GM19240 (cell line): ENCODE data around the gene RPL5.
A peak's percentile ranks its signal among the peaks of the same experiment; 100 is the strongest.
"Not testable (repeated sequence)": the region's sequence is repeated elsewhere in the genome, so short reads cannot be mapped to it uniquely, and the experiment has no call there.

Experiments used
- DNase-seq: peaks from one replicate; pipeline ENCODE4 v3.0.0; 2011; ENCODE audit warnings: low spot score; ENCODE audit not compliant: insufficient read length

Gene RPL5

GRCh38 chr1:92831762-92832536 is at the start of gene RPL5:
TSS of gene RPL5 (plus strand) at chr1:92832040. CDS start at chr1:92832115, 75 bp downstream.
- DNase-seq: peak; percentile 95

GRCh38 chr1:92783550-92783949 is 48.3 kb upstream of the RPL5 start:
- DNase-seq: not testable (repeated sequence)

GRCh38 chr1:92784021-92784638 is 47.7 kb upstream of the RPL5 start:
- peak; percentile 4 for DNase-seq

- peak; percentile 71 for DNase-seq
These were observed 47.0 kb upstream of the RPL5 start, which contains the start of gene EVI5 for GRCh38 chr1:92784639-92785500. TSS of gene EVI5 (minus strand) at chr1:92785108. CDS start at chr1:92736546, 48,562 bp downstream.

GRCh38 chr1:92786111-92786901 is 45.5 kb upstream of the RPL5 start:
- no peak for DNase-seq

- no peak for DNase-seq
These were observed 41.8 kb upstream of the RPL5 start for GRCh38 chr1:92790081-92790480.

- no peak for DNase-seq
These were observed 41.0 kb upstream of the RPL5 start for GRCh38 chr1:92790867-92791266.

- no peak for DNase-seq
These were observed 40.3 kb upstream of the RPL5 start for GRCh38 chr1:92791487-92792066.

- DNase-seq: no peak
These were observed 39.5 kb upstream of the RPL5 start for GRCh38 chr1:92792340-92792782.

- no peak for DNase-seq
These were observed 36.7 kb upstream of the RPL5 start for GRCh38 chr1:92795166-92795565.

- DNase-seq: no peak
These were observed 34.5 kb upstream of the RPL5 start for GRCh38 chr1:92797297-92797696.

- DNase-seq: no peak
These were observed 33.9 kb upstream of the RPL5 start for GRCh38 chr1:92797961-92798360.

GRCh38 chr1:92803140-92803887 is 28.5 kb upstream of the RPL5 start:
- DNase-seq: no peak

- DNase-seq: peak; percentile 10
These were observed 27.1 kb upstream of the RPL5 start for GRCh38 chr1:92804721-92805201.

GRCh38 chr1:92805216-92805615 is 26.6 kb upstream of the RPL5 start:
- DNase-seq: no peak

- no peak for DNase-seq
These were observed 23.5 kb upstream of the RPL5 start for GRCh38 chr1:92808381-92808780.

GRCh38 chr1:92816732-92817131 is 15.1 kb upstream of the RPL5 start:
- DNase-seq: no peak

GRCh38 chr1:92817137-92817697 is 14.6 kb upstream of the RPL5 start:
- no peak for DNase-seq

- peak; percentile 21 for DNase-seq
These were observed 13.7 kb upstream of the RPL5 start for GRCh38 chr1:92817986-92818764.
